ENCODE data around the gene GULP1.

Gene GULP1

DNA sequence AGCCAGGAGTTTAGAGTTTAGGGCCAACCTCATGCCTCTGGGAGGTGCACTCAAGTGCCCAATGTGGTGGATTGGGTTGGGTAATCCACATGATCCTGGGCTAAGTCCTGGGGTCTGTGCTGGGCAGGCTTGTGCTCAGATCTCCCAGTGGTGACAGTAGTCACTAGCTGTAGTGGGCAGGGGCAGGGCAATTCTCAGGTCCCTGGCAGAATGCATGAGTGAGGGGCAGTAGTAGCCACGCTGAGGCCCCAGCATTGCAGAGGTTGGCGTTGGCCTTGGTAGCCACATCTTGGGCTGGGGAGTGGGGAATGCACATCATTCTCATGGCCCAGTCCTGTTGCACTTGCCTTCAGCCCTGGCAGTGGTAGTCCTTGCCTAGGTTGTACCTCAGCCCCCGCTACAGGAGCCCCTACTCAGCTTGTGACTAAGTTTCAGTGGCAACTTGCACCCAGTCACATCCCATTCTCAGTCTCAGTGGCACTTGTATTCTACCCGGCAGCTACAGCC is 269.9 kb downstream of the GULP1 start:
- Histone ChIP-seq H3K4me1 (ENCODE audit: insufficient read depth, low read length) (no peaks in the 10 kb centered on the region), H3K36me3 (ENCODE audit: insufficient read depth, low read length) (no peaks in the 10 kb centered on the region), H3K9me3 (ENCODE audit: insufficient read depth, low read length, severe bottlenecking) (no peaks in the 10 kb centered on the region), H3K79me2 (ENCODE audit: insufficient read depth, low read length) (no peaks in the 10 kb centered on the region), H3K9ac (ENCODE audit: low read depth, low read length) (no peak overlapping the region), H4K20me1 (ENCODE audit: insufficient read depth, low read length) (no peaks in the 10 kb centered on the region), H3K27me3 (ENCODE audit: insufficient read depth, low read length, poor library complexity) (no peaks in the 10 kb centered on the region), H2AFZ (ENCODE audit: low read depth, low read length) (no peak overlapping the region), H3K4me3 (ENCODE audit: low read depth in 1 of 2, low read length in 2 of 2) (no peak overlapping the region), H3K4me2 (ENCODE audit: insufficient read depth, low read length) (no peak overlapping the region), H3K27ac (ENCODE audit: low read length) (no peak overlapping the region)
- DNase-seq (no peak), ATAC-seq (ENCODE audit: insufficient read depth, low read depth) (no peak)
- no peak for TF ChIP-seq EZH2 (IDR thresholded peaks at IDR 0.05; ENCODE audit: borderline replicate concordance, low read depth, low read length, severe bottlenecking)
- TF ChIP-seq, protein P1, sequence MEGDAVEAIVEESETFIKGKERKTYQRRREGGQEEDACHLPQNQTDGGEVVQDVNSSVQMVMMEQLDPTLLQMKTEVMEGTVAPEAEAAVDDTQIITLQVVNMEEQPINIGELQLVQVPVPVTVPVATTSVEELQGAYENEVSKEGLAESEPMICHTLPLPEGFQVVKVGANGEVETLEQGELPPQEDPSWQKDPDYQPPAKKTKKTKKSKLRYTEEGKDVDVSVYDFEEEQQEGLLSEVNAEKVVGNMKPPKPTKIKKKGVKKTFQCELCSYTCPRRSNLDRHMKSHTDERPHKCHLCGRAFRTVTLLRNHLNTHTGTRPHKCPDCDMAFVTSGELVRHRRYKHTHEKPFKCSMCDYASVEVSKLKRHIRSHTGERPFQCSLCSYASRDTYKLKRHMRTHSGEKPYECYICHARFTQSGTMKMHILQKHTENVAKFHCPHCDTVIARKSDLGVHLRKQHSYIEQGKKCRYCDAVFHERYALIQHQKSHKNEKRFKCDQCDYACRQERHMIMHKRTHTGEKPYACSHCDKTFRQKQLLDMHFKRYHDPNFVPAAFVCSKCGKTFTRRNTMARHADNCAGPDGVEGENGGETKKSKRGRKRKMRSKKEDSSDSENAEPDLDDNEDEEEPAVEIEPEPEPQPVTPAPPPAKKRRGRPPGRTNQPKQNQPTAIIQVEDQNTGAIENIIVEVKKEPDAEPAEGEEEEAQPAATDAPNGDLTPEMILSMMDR (IDR thresholded peaks at IDR 0.05; ENCODE audit: borderline replicate concordance, extremely low read depth, low read length, poor library complexity, severe bottlenecking): no peak

DNA sequence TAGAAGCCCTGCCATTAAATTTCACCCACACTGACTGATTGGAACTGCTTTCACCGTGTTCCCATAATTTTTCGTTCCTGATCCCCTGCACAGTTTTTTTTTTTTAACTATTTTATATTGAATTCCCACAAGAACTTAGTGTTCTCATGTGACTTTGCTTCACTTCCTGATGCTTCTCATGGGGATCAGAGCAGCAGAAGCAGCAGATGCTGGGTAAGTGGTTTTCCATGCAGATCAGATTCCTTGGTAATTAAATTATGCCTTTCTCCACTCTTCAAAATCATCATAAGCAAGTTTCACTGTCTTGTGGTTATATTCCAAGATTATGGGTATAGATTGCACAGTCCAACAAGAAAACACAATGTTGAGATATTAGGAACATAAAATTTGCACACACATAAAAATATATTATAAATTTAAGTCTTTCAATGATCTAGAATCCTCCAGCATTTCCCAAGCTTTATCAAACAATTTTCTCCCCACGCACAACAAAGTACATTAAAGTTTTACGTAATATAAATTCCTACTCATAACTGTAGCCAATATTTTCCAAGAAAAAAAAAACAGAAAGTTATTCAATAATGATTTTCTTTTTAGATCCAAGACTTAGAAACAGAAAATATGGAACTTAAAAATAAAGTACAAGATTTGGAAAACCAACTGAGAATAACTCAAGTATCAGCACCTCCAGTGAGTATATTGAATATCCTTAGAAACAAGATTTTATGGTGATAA is 277.9 kb downstream of the GULP1 start:
- H3K27me3 ChIP-seq (ENCODE audit: insufficient read depth, low read length, poor library complexity): no peaks in the 10 kb centered on the region
- H3K9me3 ChIP-seq (ENCODE audit: insufficient read depth, low read length, severe bottlenecking): no peaks in the 10 kb centered on the region
- no peak overlapping the region for H2AFZ ChIP-seq (ENCODE audit: low read depth, low read length)
- H3K36me3 ChIP-seq (ENCODE audit: insufficient read depth, low read length): no peaks in the 10 kb centered on the region
- H3K9ac ChIP-seq (ENCODE audit: low read depth, low read length): no peak overlapping the region
- DNase-seq (no peak), ATAC-seq (ENCODE audit: insufficient read depth, low read depth) (no peak)
- H3K27ac ChIP-seq (ENCODE audit: low read length): no peak overlapping the region
- no peak overlapping the region for H3K4me3 ChIP-seq (ENCODE audit: low read depth in 1 of 2, low read length in 2 of 2)
- H3K4me1 ChIP-seq (ENCODE audit: insufficient read depth, low read length): no peaks in the 10 kb centered on the region
- H3K4me2 ChIP-seq (ENCODE audit: insufficient read depth, low read length): no peak overlapping the region
- no peaks in the 10 kb centered on the region for H3K79me2 ChIP-seq (ENCODE audit: insufficient read depth, low read length)
- no peaks in the 10 kb centered on the region for H4K20me1 ChIP-seq (ENCODE audit: insufficient read depth, low read length)
- TF ChIP-seq EZH2 (IDR thresholded peaks at IDR 0.05; ENCODE audit: borderline replicate concordance, low read depth, low read length, severe bottlenecking): no peak
- TF ChIP-seq, protein P1 (IDR thresholded peaks at IDR 0.05; ENCODE audit: borderline replicate concordance, extremely low read depth, low read length, poor library complexity, severe bottlenecking): no peak

DNA sequence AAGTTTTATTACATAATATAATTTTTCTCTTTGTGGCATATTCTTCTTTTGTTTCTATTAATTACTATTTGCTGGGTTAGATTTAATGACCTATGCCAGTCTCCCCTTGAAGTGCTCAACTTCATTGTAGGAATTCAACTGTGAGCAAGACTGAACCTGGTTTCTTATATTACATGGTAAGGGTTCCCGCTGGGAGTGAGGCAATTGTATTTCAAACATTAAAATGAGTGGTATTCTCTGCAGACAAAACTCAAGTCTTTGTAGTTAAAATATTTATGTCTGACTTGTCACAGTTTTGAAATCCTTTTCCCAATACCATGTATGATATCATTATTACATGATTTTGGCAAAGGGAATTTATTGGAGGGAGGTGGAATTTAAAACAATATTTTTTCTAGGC is 278.7 kb downstream of the GULP1 start:
- no peak overlapping the region for H3K9ac ChIP-seq (ENCODE audit: low read depth, low read length)
- no peak overlapping the region for H3K4me3 ChIP-seq (ENCODE audit: low read depth in 1 of 2, low read length in 2 of 2)
- no peaks in the 10 kb centered on the region for H3K9me3 ChIP-seq (ENCODE audit: insufficient read depth, low read length, severe bottlenecking)

More for the DNA sequence above, 278.7 kb downstream of the GULP1 start:
- Histone ChIP-seq H3K36me3 (ENCODE audit: insufficient read depth, low read length) (no peaks in the 10 kb centered on the region), H3K27me3 (ENCODE audit: insufficient read depth, low read length, poor library complexity) (no peaks in the 10 kb centered on the region), H2AFZ (ENCODE audit: low read depth, low read length) (no peak overlapping the region), H3K79me2 (ENCODE audit: insufficient read depth, low read length) (no peaks in the 10 kb centered on the region), H3K27ac (ENCODE audit: low read length) (no peak overlapping the region), H3K4me1 (ENCODE audit: insufficient read depth, low read length) (no peaks in the 10 kb centered on the region), H3K4me2 (ENCODE audit: insufficient read depth, low read length) (no peak overlapping the region), H4K20me1 (ENCODE audit: insufficient read depth, low read length) (no peaks in the 10 kb centered on the region)
- DNase-seq (no peak), ATAC-seq (ENCODE audit: insufficient read depth, low read depth) (no peak)
- TF ChIP-seq, protein P1 (IDR thresholded peaks at IDR 0.05; ENCODE audit: borderline replicate concordance, extremely low read depth, low read length, poor library complexity, severe bottlenecking): no peak
- TF ChIP-seq EZH2 (IDR thresholded peaks at IDR 0.05; ENCODE audit: borderline replicate concordance, low read depth, low read length, severe bottlenecking): no peak

Data from DND-41 (cell line).